Neural crest cell (in vitro differentiated cells): ENCODE results near the gene APOH. TPM values are rescaled to one million over a fixed set of nuclear protein-coding genes. Genes with fewer than 3 reads are reported as not detected.

Source experiments
- DNase-seq: peaks from one replicate; pipeline ENCODE4 v3.0.0; 2021; ENCODE audit warnings: low read depth, mixed read lengths, low spot score
- H3K27ac Mint-ChIP-seq: one replicate; pipeline ENCODE4 v1.8.0; 2021; ENCODE audit warnings: mild to moderate bottlenecking, mixed read lengths; ENCODE audit not compliant: unreplicated experiment
- H3K27me3 Mint-ChIP-seq: 2 replicates; pipeline ENCODE4 v1.8.0; 2021; ENCODE audit warnings: low read depth, mild to moderate bottlenecking, mixed read lengths
- H3K36me3 Mint-ChIP-seq: 2 replicates; pipeline ENCODE4 v1.8.0; 2021; ENCODE audit warnings: low read depth, mild to moderate bottlenecking, mixed read lengths
- H3K4me1 Mint-ChIP-seq: 2 replicates; pipeline ENCODE4 v1.8.0; 2021; ENCODE audit warnings: mixed read lengths
- H3K4me3 Mint-ChIP-seq: one replicate; pipeline ENCODE4 v1.8.0; 2021; ENCODE audit warnings: mild to moderate bottlenecking, mixed read lengths
- H3K9me3 Mint-ChIP-seq: 2 replicates; pipeline ENCODE4 v1.8.0; 2021; ENCODE audit warnings: mixed read lengths
- CTCF ChIP-seq: fragments of 200-600 bp; sonication (generic); conservative IDR thresholded peaks from 2 replicates; pipeline ENCODE4 v1.5.0; 2021; ENCODE audit warnings: antibody characterized with exemption, mild to moderate bottlenecking
- total RNA-seq: library from RNA; stranded (reverse); gene quantifications from 2 replicates; pipeline ENCODE4 v1.2.1, GENCODE V29; 2021

Gene APOH
- total RNA-seq, 1 donor from 2014 or later = not detected

- H3K4me1 Mint-ChIP-seq = no peaks in the 10 kb centered on the region
- no peaks in the 10 kb centered on the region for H3K9me3 Mint-ChIP-seq
- no peak overlapping the region for H3K27ac Mint-ChIP-seq
- no peak for TF ChIP-seq CTCF
- DNase-seq = no peak
- H3K27me3 Mint-ChIP-seq = no peaks in the 10 kb centered on the region
- no peak overlapping the region for H3K4me3 Mint-ChIP-seq
- no peaks in the 10 kb centered on the region for H3K36me3 Mint-ChIP-seq
Measured at GRCh38 chr17:66227212-66228045, 1.8 kb downstream of the APOH start.

- Mint-ChIP-seq H3K27ac (no peak overlapping the region), H3K4me1 (no peaks in the 10 kb centered on the region), H3K4me3 (no peak overlapping the region), H3K9me3 (no peaks in the 10 kb centered on the region), H3K27me3 (no peaks in the 10 kb centered on the region), H3K36me3 (no peaks in the 10 kb centered on the region)
- DNase-seq = no peak
- TF ChIP-seq CTCF = no peak
Measured at GRCh38 chr17:66222798-66223350, 6.3 kb downstream of the APOH start.

- Mint-ChIP-seq H3K4me1 (no peaks in the 10 kb centered on the region), H3K4me3 (no peak overlapping the region), H3K27me3 (no peaks in the 10 kb centered on the region), H3K36me3 (no peaks in the 10 kb centered on the region), H3K27ac (no peak overlapping the region), H3K9me3 (no peaks in the 10 kb centered on the region)
- DNase-seq = no peak
- TF ChIP-seq CTCF = no peak
Measured at GRCh38 chr17:66221755-66222530, 7.3 kb downstream of the APOH start.

GRCh38 chr17:66221343-66221742 lies 7.9 kb downstream of the APOH start:
- no peak overlapping the region for H3K4me3 Mint-ChIP-seq
- no peak for DNase-seq
- no peak overlapping the region for H3K27ac Mint-ChIP-seq
- TF ChIP-seq CTCF = no peak
- H3K27me3 Mint-ChIP-seq = no peaks in the 10 kb centered on the region
- no peaks in the 10 kb centered on the region for H3K9me3 Mint-ChIP-seq
- no peaks in the 10 kb centered on the region for H3K36me3 Mint-ChIP-seq
- H3K4me1 Mint-ChIP-seq = no peaks in the 10 kb centered on the region

- no peak overlapping the region for H3K4me3 Mint-ChIP-seq
- H3K36me3 Mint-ChIP-seq = no peaks in the 10 kb centered on the region
- no peak overlapping the region for H3K27ac Mint-ChIP-seq
- no peak for TF ChIP-seq CTCF
- no peaks in the 10 kb centered on the region for H3K9me3 Mint-ChIP-seq
- DNase-seq = no peak
- H3K4me1 Mint-ChIP-seq = no peaks in the 10 kb centered on the region
- H3K27me3 Mint-ChIP-seq = no peaks in the 10 kb centered on the region
Measured at GRCh38 chr17:66220079-66220835, 9.0 kb downstream of the APOH start.
